Retinal pigment epithelial cell (primary cell): ENCODE measurements around the gene SLC16A3.
A peak's percentile ranks its signal among the peaks of the same experiment; 100 is the strongest.

Experiments
- DNase-seq: peaks from one replicate; pipeline ENCODE4 v3.0.0-alpha.2; 2010; ENCODE audit warnings: low read depth
- H3K4me3 ChIP-seq: 2 replicates; pipeline ENCODE4 v1.5.1; 2011; ENCODE audit warnings: mild to moderate bottlenecking, low read length, control low read depth, moderate library complexity
- CTCF ChIP-seq: conservative IDR thresholded peaks from 2 replicates; pipeline ENCODE4 v1.5.1; 2011; ENCODE audit warnings: low read depth, low read length, control low read depth, inconsistent platforms

The SLC16A3 gene

DNA sequence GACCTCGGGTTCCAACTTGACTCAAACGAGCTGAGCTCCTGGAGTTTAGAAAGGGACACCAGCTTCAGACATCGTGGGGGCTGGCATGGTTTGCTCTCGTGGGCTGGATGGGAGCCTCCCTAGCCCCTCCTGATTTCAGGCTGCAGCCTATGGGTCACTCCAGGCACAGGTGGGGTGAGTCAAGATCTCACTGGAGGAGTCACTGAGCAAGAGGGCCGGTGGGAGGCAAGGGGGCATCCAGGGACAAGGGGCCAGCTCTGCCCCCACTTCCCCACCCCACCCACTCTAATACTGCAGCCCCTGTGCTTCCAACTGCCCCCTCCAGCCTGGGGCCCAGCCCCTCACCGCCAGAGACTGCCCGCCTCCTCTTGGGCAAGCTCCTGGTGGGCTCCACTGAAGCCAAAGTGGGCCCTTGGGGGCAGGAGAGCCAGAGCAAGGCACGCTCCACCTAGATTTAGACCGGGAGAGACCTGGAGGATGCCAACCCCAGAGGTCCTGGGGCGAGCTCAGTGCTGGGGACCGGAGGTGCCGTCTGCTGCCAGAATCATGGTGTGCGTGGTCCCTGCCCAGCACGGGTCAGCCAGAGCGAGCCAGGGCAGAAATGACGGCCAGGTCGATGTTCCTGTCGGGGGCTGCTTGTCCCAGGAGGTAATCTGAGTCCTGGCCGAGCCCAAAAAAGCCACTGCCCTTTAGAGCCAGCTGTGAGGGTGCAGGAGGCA is 6.4 kb downstream of the SLC16A3 start:
- TF ChIP-seq CTCF = no peak
- no peak for DNase-seq
- H3K4me3 ChIP-seq = no peak overlapping the region

DNA sequence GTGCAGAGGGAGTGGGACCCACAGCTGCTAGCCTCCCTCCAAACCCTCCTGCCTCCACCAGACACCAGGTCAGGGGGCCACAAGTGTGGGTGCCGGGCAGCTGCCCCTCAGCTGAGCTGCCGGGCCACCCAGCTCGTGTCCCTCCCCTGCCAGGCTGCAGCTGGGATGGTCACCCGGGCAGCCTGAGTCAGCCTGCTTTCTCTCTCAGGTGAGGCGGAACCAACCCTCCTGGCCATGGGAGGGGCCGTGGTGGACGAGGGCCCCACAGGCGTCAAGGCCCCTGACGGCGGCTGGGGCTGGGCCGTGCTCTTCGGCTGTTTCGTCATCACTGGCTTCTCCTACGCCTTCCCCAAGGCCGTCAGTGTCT is 6.9 kb downstream of the SLC16A3 start:
- H3K4me3 ChIP-seq = no peak overlapping the region
- no peak for TF ChIP-seq CTCF
- DNase-seq = no peak

- DNase-seq = no peak
- no peak overlapping the region for H3K4me3 ChIP-seq
- TF ChIP-seq CTCF = peak; percentile 86
Observed at GRCh38 chr17:82236142-82236971, 7.5 kb downstream of the SLC16A3 start.

DNA sequence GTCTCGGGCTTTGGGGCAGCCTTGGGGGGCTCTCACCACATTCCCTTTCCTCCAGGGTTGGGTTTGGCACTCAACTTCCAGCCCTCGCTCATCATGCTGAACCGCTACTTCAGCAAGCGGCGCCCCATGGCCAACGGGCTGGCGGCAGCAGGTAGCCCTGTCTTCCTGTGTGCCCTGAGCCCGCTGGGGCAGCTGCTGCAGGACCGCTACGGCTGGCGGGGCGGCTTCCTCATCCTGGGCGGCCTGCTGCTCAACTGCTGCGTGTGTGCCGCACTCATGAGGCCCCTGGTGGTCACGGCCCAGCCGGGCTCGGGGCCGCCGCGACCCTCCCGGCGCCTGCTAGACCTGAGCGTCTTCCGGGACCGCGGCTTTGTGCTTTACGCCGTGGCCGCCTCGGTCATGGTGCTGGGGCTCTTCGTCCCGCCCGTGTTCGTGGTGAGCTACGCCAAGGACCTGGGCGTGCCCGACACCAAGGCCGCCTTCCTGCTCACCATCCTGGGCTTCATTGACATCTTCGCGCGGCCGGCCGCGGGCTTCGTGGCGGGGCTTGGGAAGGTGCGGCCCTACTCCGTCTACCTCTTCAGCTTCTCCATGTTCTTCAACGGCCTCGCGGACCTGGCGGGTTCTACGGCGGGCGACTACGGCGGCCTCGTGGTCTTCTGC is 8.4 kb downstream of the SLC16A3 start:
- no peak overlapping the region for H3K4me3 ChIP-seq
- no peak for TF ChIP-seq CTCF
- DNase-seq = no peak

DNA sequence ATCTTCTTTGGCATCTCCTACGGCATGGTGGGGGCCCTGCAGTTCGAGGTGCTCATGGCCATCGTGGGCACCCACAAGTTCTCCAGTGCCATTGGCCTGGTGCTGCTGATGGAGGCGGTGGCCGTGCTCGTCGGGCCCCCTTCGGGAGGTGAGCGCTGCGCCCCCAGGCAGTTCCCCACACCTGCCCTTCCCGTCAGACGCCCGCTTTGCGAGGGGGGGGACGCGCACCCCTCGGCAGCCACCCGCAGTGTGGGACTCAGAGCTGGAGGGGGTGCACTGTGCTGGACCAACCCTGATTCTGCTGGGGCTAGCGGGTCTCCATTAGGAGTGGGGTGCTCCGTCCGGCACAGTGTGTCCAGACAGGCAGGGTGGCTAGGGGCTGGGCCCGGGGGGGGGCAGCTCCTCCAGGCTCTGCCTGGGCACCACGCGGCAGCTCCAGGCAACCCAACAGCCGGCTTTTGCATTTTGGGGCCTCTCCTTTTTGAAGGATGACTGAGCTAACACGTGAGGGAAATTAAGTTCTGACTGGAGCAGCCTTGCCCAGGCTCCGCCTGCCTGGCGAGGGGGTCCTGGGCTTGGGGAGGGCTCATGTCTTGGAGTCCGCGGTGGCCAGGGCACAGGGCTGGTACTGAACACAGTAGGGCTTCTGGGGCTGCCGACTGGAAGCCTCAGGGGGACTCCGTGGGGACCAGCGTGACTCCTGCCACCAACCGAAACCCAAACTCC is 9.1 kb downstream of the SLC16A3 start:
- no peak for DNase-seq
- no peak for TF ChIP-seq CTCF
- no peak overlapping the region for H3K4me3 ChIP-seq

DNA sequence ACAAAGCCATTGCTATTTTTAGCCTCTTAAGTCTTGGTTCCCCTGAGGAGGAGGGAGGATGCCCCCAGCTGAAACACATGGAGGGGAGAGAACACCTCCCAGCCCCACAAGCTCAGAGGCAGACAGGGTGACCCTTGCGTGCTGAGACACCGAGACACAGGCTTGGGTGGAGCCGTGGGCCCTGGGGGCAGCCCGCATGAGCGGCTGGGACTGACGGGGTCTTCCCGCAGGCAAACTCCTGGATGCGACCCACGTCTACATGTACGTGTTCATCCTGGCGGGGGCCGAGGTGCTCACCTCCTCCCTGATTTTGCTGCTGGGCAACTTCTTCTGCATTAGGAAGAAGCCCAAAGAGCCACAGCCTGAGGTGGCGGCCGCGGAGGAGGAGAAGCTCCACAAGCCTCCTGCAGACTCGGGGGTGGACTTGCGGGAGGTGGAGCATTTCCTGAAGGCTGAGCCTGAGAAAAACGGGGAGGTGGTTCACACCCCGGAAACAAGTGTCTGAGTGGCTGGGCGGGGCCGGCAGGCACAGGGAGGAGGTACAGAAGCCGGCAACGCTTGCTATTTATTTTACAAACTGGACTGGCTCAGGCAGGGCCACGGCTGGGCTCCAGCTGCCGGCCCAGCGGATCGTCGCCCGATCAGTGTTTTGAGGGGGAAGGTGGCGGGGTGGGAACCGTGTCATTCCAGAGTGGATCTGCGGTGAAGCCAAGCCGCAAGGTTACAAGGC is 9.8 kb downstream of the SLC16A3 start:
- no peak overlapping the region for H3K4me3 ChIP-seq
- no peak for TF ChIP-seq CTCF
- DNase-seq = no peak
